SK-N-SH treated with all-trans-retinoic acid at 6 μM for 48 hours (cell line): ENCODE data around the gene SCN4A.

Source experiments
- ATAC-seq: fragments of 200-7000 bp; cut with Tn5 transposase; 3 replicates; pipeline ENCODE4 v1.9.1; 2020; ENCODE audit warnings: mild to moderate bottlenecking, moderate library complexity
- BACH2 ChIP-seq: fragments of 250-450 bp; sonication (Bioruptor Pico); IDR thresholded peaks from 2 replicates; pipeline ENCODE4 v1.9.0; 2021; ENCODE audit warnings: mild to moderate bottlenecking, borderline replicate concordance
- CSDC2 ChIP-seq: fragments of 250-450 bp; sonication (Bioruptor Pico); IDR thresholded peaks from 2 replicates; pipeline ENCODE4 v1.5.0; 2020; ENCODE audit warnings: mild to moderate bottlenecking, moderate library complexity
- GLIS3 ChIP-seq: fragments of 250-450 bp; sonication (Bioruptor Pico); IDR thresholded peaks from 2 replicates; pipeline ENCODE4 v1.5.0; 2020; ENCODE audit warnings: mild to moderate bottlenecking, moderate library complexity
- ISL1 ChIP-seq: fragments of 250-450 bp; sonication (Bioruptor Pico); IDR thresholded peaks from 2 replicates; pipeline ENCODE4 v2.1.2; 2022; ENCODE audit warnings: mild to moderate bottlenecking, moderate library complexity
- PATZ1 ChIP-seq: fragments of 250-450 bp; sonication (Bioruptor Pico); IDR thresholded peaks from 2 replicates; pipeline ENCODE4 v1.8.0; 2020; ENCODE audit warnings: mild to moderate bottlenecking, moderate library complexity, borderline replicate concordance
- PPARA ChIP-seq: fragments of 250-450 bp; sonication (Bioruptor Pico); IDR thresholded peaks from 2 replicates; pipeline ENCODE4 v1.5.0; 2020; ENCODE audit warnings: mild to moderate bottlenecking, borderline replicate concordance
- SNAI2 ChIP-seq: fragments of 250-450 bp; sonication (Bioruptor Pico); IDR thresholded peaks from 2 replicates; pipeline ENCODE4 v1.5.0; 2020; ENCODE audit warnings: mild to moderate bottlenecking, moderate library complexity
- TOX ChIP-seq: fragments of 250-450 bp; sonication (Bioruptor Pico); IDR thresholded peaks from 2 replicates; pipeline ENCODE4 v1.8.0; 2021; ENCODE audit warnings: mild to moderate bottlenecking, moderate library complexity, borderline replicate concordance
- TSHZ2 ChIP-seq: fragments of 250-450 bp; sonication (Bioruptor Pico); IDR thresholded peaks from 2 replicates; pipeline ENCODE4 v1.5.0; 2020; ENCODE audit warnings: mild to moderate bottlenecking, moderate library complexity
- ZFP3 ChIP-seq: fragments of 250-450 bp; sonication (Bioruptor Pico); IDR thresholded peaks from 2 replicates; pipeline ENCODE4 v1.5.0; 2020; ENCODE audit warnings: mild to moderate bottlenecking, moderate library complexity
- ZFP30 ChIP-seq: fragments of 450-650 bp; formaldehyde crosslinking; IDR thresholded peaks from 2 replicates; pipeline ENCODE4 v1.5.0; 2022; ENCODE audit warnings: mild to moderate bottlenecking, moderate library complexity
- ZNF565 ChIP-seq: fragments of 450-650 bp; formaldehyde crosslinking; conservative IDR thresholded peaks from 2 replicates; pipeline ENCODE4 v1.5.0; 2020; ENCODE audit warnings: low read depth, mild to moderate bottlenecking, moderate library complexity
- ZNF8 ChIP-seq: fragments of 450-650 bp; formaldehyde crosslinking; IDR thresholded peaks from 2 replicates; pipeline ENCODE4 v1.5.0; 2020; ENCODE audit warnings: mild to moderate bottlenecking, moderate library complexity
- TF ChIP-seq, protein P1 (sequence below): fragments of 250-450 bp; sonication (Bioruptor Pico); IDR thresholded peaks from 2 replicates; pipeline ENCODE4 v1.5.1; 2020; ENCODE audit warnings: low read depth, mild to moderate bottlenecking, moderate library complexity
- TF ChIP-seq, protein P2 (sequence below): fragments of 250-450 bp; sonication (Bioruptor Pico); IDR thresholded peaks from 2 replicates; pipeline ENCODE4 v1.5.1; 2021; ENCODE audit warnings: mild to moderate bottlenecking, moderate library complexity

SCN4A gene

DNA sequence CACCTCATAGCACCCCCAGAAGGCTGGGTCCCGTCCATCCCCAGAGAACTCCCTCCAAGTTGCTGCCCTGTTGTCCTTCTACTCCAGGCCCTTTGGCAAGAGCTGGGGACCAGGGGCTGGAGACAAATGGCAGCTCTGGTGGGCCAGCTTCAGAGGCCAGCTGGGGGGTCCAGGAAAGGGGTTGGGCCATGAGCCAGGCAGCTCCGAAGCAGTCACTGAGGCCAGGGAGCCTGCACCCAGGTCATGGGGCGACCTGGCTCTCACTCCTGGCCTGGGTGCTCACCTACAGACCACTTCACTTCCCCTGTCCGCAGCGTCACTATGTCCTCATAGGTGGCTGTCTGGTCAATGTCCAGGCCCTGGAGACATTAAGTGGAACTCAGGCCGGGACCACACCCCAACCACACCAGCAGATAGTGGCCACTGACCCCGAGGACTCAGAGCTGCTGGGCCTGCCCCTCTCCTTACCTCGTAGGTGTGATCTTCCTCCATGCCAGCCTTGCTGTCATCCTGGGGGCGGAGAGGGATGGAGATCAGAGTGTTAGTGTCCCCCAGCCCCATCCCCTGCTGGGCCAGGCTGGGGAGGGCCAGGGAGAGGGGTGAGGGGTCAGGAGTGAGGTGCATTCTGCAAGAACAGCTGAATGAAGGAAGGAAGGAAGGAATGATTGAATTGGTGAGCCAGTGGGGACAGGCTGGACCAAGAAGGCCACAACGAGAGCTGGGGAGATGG is 43.6 kb downstream of the SCN4A start (continued):
- TF ChIP-seq ISL1 (CRISPR knock-in tag) (no peak), ZNF8 (CRISPR knock-in tag) (no peak), PATZ1 (CRISPR knock-in tag) (no peak), ZFP30 (CRISPR knock-in tag) (no peak), ZNF565 (no peak), ZFP3 (CRISPR knock-in tag) (no peak)

GRCh38 chr17:63928172-63928666 is 44.5 kb downstream of the SCN4A start:
- no peak for ATAC-seq
- TF ChIP-seq, protein P1, sequence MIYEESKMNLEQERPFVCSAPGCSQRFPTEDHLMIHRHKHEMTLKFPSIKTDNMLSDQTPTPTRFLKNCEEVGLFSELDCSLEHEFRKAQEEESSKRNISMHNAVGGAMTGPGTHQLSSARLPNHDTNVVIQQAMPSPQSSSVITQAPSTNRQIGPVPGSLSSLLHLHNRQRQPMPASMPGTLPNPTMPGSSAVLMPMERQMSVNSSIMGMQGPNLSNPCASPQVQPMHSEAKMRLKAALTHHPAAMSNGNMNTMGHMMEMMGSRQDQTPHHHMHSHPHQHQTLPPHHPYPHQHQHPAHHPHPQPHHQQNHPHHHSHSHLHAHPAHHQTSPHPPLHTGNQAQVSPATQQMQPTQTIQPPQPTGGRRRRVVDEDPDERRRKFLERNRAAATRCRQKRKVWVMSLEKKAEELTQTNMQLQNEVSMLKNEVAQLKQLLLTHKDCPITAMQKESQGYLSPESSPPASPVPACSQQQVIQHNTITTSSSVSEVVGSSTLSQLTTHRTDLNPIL (CRISPR knock-in tag): no peak
- TF ChIP-seq SNAI2 (no peak), ZFP30 (CRISPR knock-in tag) (no peak), CSDC2 (CRISPR knock-in tag) (no peak), PATZ1 (CRISPR knock-in tag) (no peak), TOX (CRISPR knock-in tag) (no peak)
- TF ChIP-seq, protein P2, sequence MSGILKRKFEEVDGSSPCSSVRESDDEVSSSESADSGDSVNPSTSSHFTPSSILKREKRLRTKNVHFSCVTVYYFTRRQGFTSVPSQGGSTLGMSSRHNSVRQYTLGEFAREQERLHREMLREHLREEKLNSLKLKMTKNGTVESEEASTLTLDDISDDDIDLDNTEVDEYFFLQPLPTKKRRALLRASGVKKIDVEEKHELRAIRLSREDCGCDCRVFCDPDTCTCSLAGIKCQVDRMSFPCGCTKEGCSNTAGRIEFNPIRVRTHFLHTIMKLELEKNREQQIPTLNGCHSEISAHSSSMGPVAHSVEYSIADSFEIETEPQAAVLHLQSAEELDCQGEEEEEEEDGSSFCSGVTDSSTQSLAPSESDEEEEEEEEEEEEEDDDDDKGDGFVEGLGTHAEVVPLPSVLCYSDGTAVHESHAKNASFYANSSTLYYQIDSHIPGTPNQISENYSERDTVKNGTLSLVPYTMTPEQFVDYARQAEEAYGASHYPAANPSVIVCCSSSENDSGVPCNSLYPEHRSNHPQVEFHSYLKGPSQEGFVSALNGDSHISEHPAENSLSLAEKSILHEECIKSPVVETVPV: no peak

DNA sequence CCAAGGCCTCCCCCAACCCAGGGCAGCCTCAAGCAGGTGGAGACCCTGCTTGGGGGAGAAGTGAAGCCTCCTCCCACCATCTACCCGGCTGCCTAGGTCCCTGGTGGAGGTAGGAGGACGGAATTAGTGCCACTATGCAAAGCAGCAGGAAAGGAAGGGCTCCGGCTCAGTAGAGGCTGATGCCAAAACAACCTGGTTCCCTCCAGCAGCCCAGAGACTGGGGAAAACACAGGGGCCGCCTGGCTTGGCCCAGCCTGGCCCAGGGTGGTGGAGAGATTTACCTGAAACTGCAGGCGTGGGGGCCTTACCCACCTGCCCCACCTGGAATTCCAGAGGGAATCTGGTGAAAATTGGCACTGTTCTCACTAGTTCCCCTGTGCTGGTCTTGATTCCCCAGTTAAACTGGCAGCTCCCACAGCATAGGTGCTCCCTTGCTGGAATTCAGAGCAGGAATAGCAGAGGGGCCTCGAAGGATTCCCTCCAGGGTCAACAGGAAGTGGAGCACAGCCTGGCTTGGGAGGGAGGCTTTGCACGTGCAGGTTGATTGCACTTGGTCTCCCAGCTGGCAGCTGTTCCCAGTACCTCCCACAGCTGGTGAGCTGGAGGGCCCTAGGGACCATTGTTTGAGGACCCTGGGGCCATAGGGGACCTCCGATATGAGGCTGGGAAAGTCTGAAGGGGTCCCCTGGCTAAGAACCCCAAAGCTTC is 45.1 kb downstream of the SCN4A start:
- TF ChIP-seq, protein P2: no peak
- TF ChIP-seq PATZ1 (CRISPR knock-in tag) (no peak), ISL1 (CRISPR knock-in tag) (no peak), BACH2 (CRISPR knock-in tag) (no peak), GLIS3 (CRISPR knock-in tag) (no peak), TSHZ2 (CRISPR knock-in tag) (no peak), PPARA (no peak), ZNF565 (no peak)
- ATAC-seq: no peak
